GM18870 (cell line): Measurements from ENCODE around the gene SMIM35.

ENCODE experiments used
- ATAC-seq: cut with Tn5 transposase; IDR thresholded peaks from one replicate; pipeline ENCODE4 v1.9.1; 2021; ENCODE audit warnings: moderate library complexity; ENCODE audit not compliant: unreplicated experiment

The SMIM35 gene

GRCh38 chr11:118086913-118087768, at the start of gene SMIM35:
Gene SMIM35, minus strand, starts transcription at chr11:118086963. Its CDS starts 206 bp downstream, at chr11:118086757.
- no peak for ATAC-seq

DNA sequence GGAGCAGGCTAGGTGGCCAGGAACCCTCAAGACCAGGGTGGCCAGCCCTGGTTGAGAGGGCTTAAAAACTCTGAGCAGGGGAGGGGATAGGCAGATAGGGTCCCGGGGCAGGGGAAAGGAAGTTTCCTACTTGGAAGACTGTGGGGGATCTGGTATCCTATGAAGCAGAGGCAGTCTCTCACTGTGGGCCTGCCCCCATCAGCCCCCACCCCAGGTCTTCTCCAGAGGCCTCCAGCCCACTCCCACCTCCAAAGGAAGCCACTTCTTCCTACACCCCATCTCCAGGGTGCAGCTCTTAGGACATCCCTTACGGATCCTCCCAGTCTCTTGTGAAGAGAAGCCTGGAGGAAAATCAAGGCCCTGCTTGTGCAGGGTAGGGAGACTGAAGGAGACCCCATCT, 49.6 kb upstream of the SMIM35 start:
- ATAC-seq, result no peak

- ATAC-seq, result no peak
Measured at GRCh38 chr11:118135796-118136165, 49.0 kb upstream of the SMIM35 start.

DNA sequence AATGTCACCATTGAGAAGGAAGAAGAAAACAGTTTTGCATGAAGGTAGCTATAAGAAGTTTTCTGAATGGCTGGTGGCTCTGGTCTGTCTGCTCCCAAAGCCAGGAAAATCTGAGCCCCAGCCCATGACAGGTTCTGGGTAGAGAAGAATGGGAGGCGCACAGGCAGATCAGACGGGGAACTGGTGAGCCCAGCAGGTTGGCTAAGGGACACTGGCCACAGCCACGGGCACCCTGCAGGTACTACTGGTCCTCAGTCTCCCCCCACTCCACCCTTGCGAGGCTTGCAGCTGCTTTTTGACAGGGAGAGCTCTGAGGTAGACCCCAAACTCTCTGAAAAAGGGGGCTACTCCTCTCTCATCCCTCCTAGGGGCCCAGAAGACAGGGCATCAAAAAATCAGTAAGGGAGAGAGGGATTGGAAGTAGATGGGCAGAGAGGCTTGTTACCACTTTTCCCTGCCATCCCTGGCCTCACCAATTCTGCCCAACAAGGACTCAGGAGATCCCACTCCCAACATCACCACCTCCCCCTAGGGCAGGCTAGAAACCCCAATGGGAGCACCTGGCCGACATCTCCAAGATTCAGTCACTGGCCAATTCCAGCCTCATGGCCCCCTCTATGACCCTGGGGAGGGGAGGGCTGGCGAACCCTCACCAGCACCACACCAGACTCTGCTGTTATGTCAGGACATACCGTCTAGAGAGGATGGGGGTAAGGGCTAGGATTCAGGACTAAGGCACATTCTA, 48.5 kb upstream of the SMIM35 start:
- ATAC-seq, result no peak

DNA sequence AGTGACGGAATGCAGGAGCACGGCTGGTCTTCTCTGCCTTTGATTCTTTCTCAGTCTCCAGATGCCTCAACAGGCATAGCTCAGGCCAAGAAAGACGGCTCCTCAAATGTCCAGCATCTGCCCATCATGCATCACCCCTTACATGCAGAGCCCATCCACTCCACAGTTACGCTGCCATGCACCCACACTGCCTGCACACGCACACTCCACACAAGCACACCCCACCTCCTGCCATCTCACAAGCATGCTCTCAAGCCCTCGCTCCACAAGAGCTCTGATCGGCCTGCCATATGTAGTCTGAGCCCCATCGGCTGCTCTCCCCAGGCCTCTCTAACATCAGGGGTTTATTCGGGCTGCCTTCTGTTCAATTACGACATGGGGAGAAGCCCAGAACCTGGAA, 47.1 kb upstream of the SMIM35 start:
- ATAC-seq, result no peak

GRCh38 chr11:118132385-118133151, 45.8 kb upstream of the SMIM35 start:
- no peak for ATAC-seq

GRCh38 chr11:118129471-118130172, 42.9 kb upstream of the SMIM35 start:
- ATAC-seq, result no peak

GRCh38 chr11:118128721-118129470, 42.1 kb upstream of the SMIM35 start:
- no peak for ATAC-seq

- ATAC-seq, result no peak
Measured at GRCh38 chr11:118128310-118128709, 41.5 kb upstream of the SMIM35 start.

- ATAC-seq, result no peak
Measured at GRCh38 chr11:118126082-118126838, 39.5 kb upstream of the SMIM35 start.

GRCh38 chr11:118124929-118125535, 38.3 kb upstream of the SMIM35 start:
- ATAC-seq, result no peak

DNA sequence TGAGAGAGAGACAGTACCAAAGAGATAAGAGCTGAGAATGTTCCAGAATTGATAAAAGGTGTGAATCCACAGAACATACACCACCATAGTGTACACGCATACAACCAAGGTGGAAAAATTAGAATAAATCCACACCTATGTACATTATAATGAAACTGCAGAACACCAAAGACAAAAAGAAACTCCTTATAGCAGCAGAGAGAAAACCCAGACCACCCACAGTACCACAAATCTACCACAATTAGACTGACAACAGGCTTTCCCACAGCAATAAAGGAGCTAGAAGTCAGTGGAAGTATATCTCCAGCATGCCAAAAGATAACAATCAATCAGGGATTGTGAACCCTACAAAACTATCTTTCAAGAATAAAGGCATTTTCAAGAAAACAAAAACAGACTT, 34.0 kb upstream of the SMIM35 start:
- ATAC-seq, result no peak

DNA sequence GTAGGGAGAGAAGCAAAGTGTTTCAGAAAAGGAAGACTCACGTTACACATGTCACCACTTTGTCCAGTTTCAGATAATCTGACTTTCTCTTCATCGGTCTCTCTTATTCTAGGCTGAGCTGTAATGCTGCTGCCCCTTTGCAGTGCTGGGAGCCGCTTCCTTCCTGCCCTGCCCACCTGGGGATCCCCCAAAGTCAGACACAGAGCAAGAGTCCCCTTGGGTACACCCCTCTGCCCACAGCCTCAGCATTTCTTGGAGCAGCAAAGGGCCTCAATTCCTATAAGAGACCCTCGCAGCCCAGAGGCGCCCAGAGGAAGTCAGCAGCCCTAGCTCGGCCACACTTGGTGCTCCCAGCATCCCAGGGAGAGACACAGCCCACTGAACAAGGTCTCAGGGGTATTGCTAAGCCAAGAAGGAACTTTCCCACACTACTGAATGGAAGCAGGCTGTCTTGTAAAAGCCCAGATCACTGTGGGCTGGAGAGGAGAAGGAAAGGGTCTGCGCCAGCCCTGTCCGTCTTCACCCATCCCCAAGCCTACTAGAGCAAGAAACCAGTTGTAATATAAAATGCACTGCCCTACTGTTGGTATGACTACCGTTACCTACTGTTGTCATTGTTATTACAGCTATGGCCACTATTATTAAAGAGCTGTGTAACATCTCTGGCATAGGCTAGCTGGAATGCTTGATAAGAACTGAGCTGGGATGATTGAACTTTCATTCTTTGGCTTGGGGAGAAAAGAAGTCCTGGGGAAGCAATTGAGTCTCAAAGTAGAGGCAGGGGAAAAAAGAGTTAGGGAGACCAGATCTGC, 31.2 kb upstream of the SMIM35 start:
- ATAC-seq, result no peak

GRCh38 chr11:118115048-118115447, 28.3 kb upstream of the SMIM35 start:
- no peak for ATAC-seq

DNA sequence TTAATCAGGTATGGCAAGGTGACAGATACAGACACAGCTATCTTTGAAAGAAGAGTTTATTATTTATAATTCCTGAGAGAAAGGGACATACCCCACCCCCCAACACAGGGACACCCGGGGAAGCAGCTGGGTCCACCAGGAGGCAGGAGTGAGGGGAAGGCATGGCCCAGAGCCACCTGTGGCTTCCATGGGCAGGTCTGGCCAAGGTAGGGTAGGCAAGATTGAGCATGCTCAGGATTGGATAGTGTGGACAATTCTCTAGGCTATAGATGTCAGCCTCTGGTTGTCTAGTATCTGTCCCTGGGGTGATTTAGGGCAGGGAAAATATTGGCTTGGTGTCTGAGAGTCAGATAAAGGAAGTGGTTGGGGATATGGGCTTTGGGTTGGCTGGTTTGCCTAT, 27.5 kb upstream of the SMIM35 start:
- ATAC-seq, result no peak

GRCh38 chr11:118112711-118113430, 26.1 kb upstream of the SMIM35 start:
- no peak for ATAC-seq

- ATAC-seq, result no peak
Measured at GRCh38 chr11:118111744-118112035, 24.9 kb upstream of the SMIM35 start.
